ENCODE data around the gene ERO1B.

ERO1B gene

GRCh38 chr1:236297161-236297560, 15.4 kb upstream of the ERO1B start:
- DNase-seq: no peak

GRCh38 chr1:236292425-236292824, 10.7 kb upstream of the ERO1B start:
- DNase-seq: no peak

- DNase-seq: no peak
Observed at GRCh38 chr1:236289492-236290131, 7.9 kb upstream of the ERO1B start.

- no peak for DNase-seq
Observed at GRCh38 chr1:236288620-236288976, 6.8 kb upstream of the ERO1B start.

GRCh38 chr1:236287757-236288619, 6.2 kb upstream of the ERO1B start:
- peak; percentile 77 to 92 for DNase-seq

- no peak for DNase-seq
Observed at GRCh38 chr1:236287356-236287755, 5.6 kb upstream of the ERO1B start.

- DNase-seq: no peak
Observed at GRCh38 chr1:236284291-236284721, 2.5 kb upstream of the ERO1B start.

- DNase-seq: no peak
Observed at GRCh38 chr1:236282719-236283118, 961 bp upstream of the ERO1B start.

- no peak for DNase-seq
Observed at GRCh38 chr1:236282425-236282716, 613 bp upstream of the ERO1B start.

GRCh38 chr1:236281198-236281653, 532 bp downstream of the ERO1B start:
- peak; percentile 29 to 30 for DNase-seq

- peak in 1 of 2 experiments; percentile 12 for DNase-seq
Observed at GRCh38 chr1:236280438-236281197, 1.1 kb downstream of the ERO1B start.

- DNase-seq: no peak
Observed at GRCh38 chr1:236275586-236275985, 6.2 kb downstream of the ERO1B start.

GRCh38 chr1:236275061-236275460, 6.7 kb downstream of the ERO1B start:
- no peak for DNase-seq

GRCh38 chr1:236273358-236273757, 8.4 kb downstream of the ERO1B start:
- no peak for DNase-seq

GRCh38 chr1:236269439-236269838, 12.3 kb downstream of the ERO1B start:
- no peak for DNase-seq

- DNase-seq: no peak
Observed at GRCh38 chr1:236261898-236262297, 19.9 kb downstream of the ERO1B start.

GRCh38 chr1:236261033-236261432, 20.7 kb downstream of the ERO1B start:
- no peak for DNase-seq

GRCh38 chr1:236259043-236259442, 22.7 kb downstream of the ERO1B start:
- DNase-seq: no peak

- no peak for DNase-seq
Observed at GRCh38 chr1:236258114-236258622, 23.6 kb downstream of the ERO1B start.

- DNase-seq: no peak
Observed at GRCh38 chr1:236257216-236257615, 24.5 kb downstream of the ERO1B start.

- DNase-seq: no peak
Observed at GRCh38 chr1:236253918-236254637, 27.7 kb downstream of the ERO1B start.

- DNase-seq: no peak
Observed at GRCh38 chr1:236253119-236253518, 28.6 kb downstream of the ERO1B start.

GRCh38 chr1:236251587-236251986, 30.2 kb downstream of the ERO1B start:
- DNase-seq: no peak

All from NCI-H524 (cell line).